Muscle layer of duodenum (tissue), 2 donors: Measurements from ENCODE around the gene BUD31.

Experiments used
- H3K27ac ChIP-seq: one replicate; pipeline ENCODE4 v1.7.0; 2013; ENCODE audit warnings: mild to moderate bottlenecking, low read length
- H3K27me3 ChIP-seq: one replicate; pipeline ENCODE4 v1.7.0; 2013; ENCODE audit warnings: low read depth, mild to moderate bottlenecking, control low read depth, low read length
- H3K36me3 ChIP-seq, 2 donors: one replicate each; pipeline ENCODE4 v1.7.0; 2013; ENCODE audit warnings: low read length in 2 of 2, control low read depth in 1 of 2, mild to moderate bottlenecking in 1 of 2; ENCODE audit not compliant: insufficient read depth in 2 of 2, control insufficient read depth in 1 of 2
- H3K4me1 ChIP-seq, 2 donors: one replicate each; pipeline ENCODE4 v1.7.0; 2013; ENCODE audit warnings: low read length in 2 of 2, mild to moderate bottlenecking in 2 of 2, control low read depth in 1 of 2, moderate library complexity in 1 of 2; ENCODE audit not compliant: insufficient read depth in 2 of 2, control insufficient read depth in 1 of 2
- H3K4me3 ChIP-seq, 2 donors: one replicate each; pipeline ENCODE4 v1.7.0; 2013; ENCODE audit warnings: low read length in 2 of 2, low read depth in 1 of 2, mild to moderate bottlenecking in 1 of 2
- H3K9me3 ChIP-seq, 2 donors: one replicate each; pipeline ENCODE4 v1.7.0; 2013; ENCODE audit warnings: low read length in 2 of 2, control low read depth in 1 of 2, mild to moderate bottlenecking in 1 of 2; ENCODE audit not compliant: control insufficient read depth in 1 of 2
- donor health status: healthy.

BUD31 gene

DNA sequence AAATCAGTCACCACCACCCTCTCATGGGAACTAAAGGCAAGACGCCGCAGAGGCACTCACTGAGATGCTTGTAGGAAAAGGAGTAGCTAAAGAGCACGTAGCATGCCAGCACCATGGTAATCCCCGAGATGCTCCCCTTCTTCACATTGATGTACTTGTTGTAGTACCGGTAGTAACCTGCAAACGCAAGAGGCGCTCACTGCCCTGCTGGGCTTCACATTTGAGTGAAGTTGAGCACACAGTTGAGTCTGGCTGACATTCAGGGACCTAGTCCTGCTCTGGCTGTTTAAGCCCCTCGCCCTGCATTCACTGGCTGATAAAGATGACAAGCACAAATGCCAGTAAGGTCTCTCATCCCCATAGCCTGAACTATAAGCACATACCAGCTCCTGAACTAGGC is 50.3 kb downstream of the BUD31 start:
- H3K36me3 ChIP-seq, result peaks cover 57 to 65% of the 10 kb centered on the region in 2 donors
- H3K27me3 ChIP-seq, result no peaks in the 10 kb centered on the region
- H3K27ac ChIP-seq, result no peak overlapping the region
- peaks cover 3 to 5% of the 10 kb centered on the region in 2 donors for H3K4me1 ChIP-seq
- no peaks in the 10 kb centered on the region for H3K9me3 ChIP-seq
- no peak overlapping the region for H3K4me3 ChIP-seq

GRCh38 chr7:99460651-99461050 is 51.9 kb downstream of the BUD31 start:
- no peak overlapping the region for H3K4me3 ChIP-seq
- H3K27ac ChIP-seq, result no peak overlapping the region
- no peaks in the 10 kb centered on the region for H3K9me3 ChIP-seq
- H3K27me3 ChIP-seq, result no peaks in the 10 kb centered on the region
- H3K4me1 ChIP-seq, result peaks cover 8 to 19% of the 10 kb centered on the region in 2 donors
- H3K36me3 ChIP-seq, result peaks cover 50% of the 10 kb centered on the region in 2 donors

GRCh38 chr7:99461221-99461620 is 52.5 kb downstream of the BUD31 start:
- Histone ChIP-seq H3K4me3 (no peak overlapping the region), H3K36me3 (peaks cover 44 to 46% of the 10 kb centered on the region in 2 donors), H3K27me3 (no peaks in the 10 kb centered on the region), H3K27ac (no peak overlapping the region), H3K4me1 (peaks cover 8 to 19% of the 10 kb centered on the region in 2 donors), H3K9me3 (no peaks in the 10 kb centered on the region)

GRCh38 chr7:99465421-99465768 is 56.6 kb downstream of the BUD31 start:
- Histone ChIP-seq H3K27ac (peak overlapping the region; percentile 96), H3K4me1 (peaks cover 8 to 19% of the 10 kb centered on the region in 2 donors), H3K27me3 (no peaks in the 10 kb centered on the region), H3K36me3 (peaks cover 5 to 11% of the 10 kb centered on the region in 2 donors), H3K4me3 (peak overlapping the region; percentile 90 to 100), H3K9me3 (no peaks in the 10 kb centered on the region)

DNA sequence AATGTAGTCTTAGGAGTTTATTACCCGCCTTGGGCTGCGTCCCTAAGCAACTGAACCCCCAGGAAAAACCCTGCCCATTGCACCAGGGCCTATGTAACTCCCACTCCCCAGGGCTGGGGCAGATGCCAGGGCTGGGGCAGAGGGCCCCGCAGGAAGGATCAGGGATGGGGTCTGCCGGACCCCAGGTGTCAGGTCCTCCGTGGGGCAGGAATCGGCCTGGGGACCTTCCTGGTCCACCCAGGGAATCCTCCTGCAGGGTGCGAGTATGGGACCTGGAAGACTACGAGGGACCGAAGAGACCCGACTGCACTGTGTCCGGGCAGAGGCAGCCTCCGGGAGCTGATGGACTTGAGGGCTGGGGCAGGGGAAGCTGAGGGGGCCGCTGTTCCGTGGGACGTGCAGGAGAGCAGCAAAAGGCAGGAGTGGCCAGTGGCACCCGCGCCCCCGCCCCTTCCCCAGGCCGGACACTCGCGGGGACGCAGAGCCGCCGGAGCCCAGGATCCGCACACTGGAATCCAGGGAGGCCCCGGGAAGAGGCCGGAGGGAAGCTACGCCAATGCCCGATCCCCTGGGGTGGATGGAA is 59.7 kb downstream of the BUD31 start:
- Histone ChIP-seq H3K27ac (no peak overlapping the region), H3K9me3 (no peaks in the 10 kb centered on the region), H3K4me3 (no peak overlapping the region), H3K27me3 (no peaks in the 10 kb centered on the region), H3K4me1 (peaks cover 8 to 23% of the 10 kb centered on the region in 2 donors), H3K36me3 (peaks cover 5% of the 10 kb centered on the region in 2 donors)
